GM12878 (cell line): ENCODE measurements around the gene SLC25A27. TPM values are rescaled to one million over a fixed set of nuclear protein-coding genes. Genes with fewer than 3 reads are reported as not detected.

Experiments used
- ATAC-seq: fragments of 200-7000 bp; cut with Tn5 transposase; 3 replicates; pipeline ENCODE4 v1.9.1; 2020; ENCODE audit warnings: mild to moderate bottlenecking, moderate library complexity
- BruUV-seq: library from RNA; stranded (reverse); fragments of 400-500 nt; replicated peaks from 2 replicates; lab custom pipeline; 2021; lab: Mats Ljungman, UMichigan
- CTCF ChIA-PET: fragments of 300-600 bp; sonication (Branson Sonifier 250); formaldehyde crosslinking; extraction: SDS; loops from one replicate; lab custom pipeline; 2021; ENCODE audit warnings: inconsistent platforms; lab: Yijun Ruan, JAX
- POLR2A ChIA-PET: fragments of 350-600 bp; formaldehyde crosslinking; extraction: SDS; loops from one replicate; lab custom pipeline; 2021; ENCODE audit warnings: inconsistent platforms; lab: Charles Lee
- RAD21 ChIA-PET: fragments of 300-600 bp; sonication (Branson Sonifier 250); formaldehyde crosslinking; loops from one replicate; lab custom pipeline; 2023; ENCODE audit warnings: antibody characterized with exemption; ENCODE audit not compliant: unreplicated experiment; lab: Charles Lee
- SMC1A ChIA-PET: fragments of 300-600 bp; sonication (Branson Sonifier 250); formaldehyde crosslinking; loops from one replicate; lab custom pipeline; 2023; ENCODE audit not compliant: unreplicated experiment, uncharacterized antibody; lab: Charles Lee
- DNase-seq: peaks from one replicate; pipeline ENCODE4 v3.0.0-alpha.2; 2011; ENCODE audit warnings: low read depth, low spot score
- FAIRE-seq: peaks from 3 replicates; lab custom pipeline; 2011; peaks lifted over from hg19 to GRCh38; lab: Jason Lieb, UNC
- H2AFZ ChIP-seq: 2 replicates; pipeline ENCODE4 v1.6.0; 2011; ENCODE audit warnings: low read depth, low read length, control low read depth; ENCODE audit not compliant: control insufficient read depth
- H3K27ac ChIP-seq: 2 replicates; pipeline ENCODE4 v1.5.1; 2011; ENCODE audit warnings: control low read depth; ENCODE audit not compliant: control insufficient read depth, insufficient read depth
- H3K27me3 ChIP-seq, 2 experiments: replicated peaks in 1 of 2; 2 replicates each; pipeline versions ENCODE4 v1.6.0 to v1.6.1; 2011; ENCODE audit warnings: low read length in 1 of 2; ENCODE audit not compliant: control insufficient read depth in 2 of 2, insufficient read depth in 2 of 2
- H3K36me3 ChIP-seq, 2 experiments: 2 replicates each; pipeline ENCODE4 v1.5.1; 2011; ENCODE audit warnings: low read length in 1 of 2; ENCODE audit not compliant: control insufficient read depth in 2 of 2, insufficient read depth in 2 of 2
- H3K4me1 ChIP-seq: 2 replicates; pipeline ENCODE4 v1.6.1; 2011; ENCODE audit warnings: mild to moderate bottlenecking, low read length, moderate library complexity, mixed read lengths; ENCODE audit not compliant: control insufficient read depth, insufficient read depth
- H3K4me2 ChIP-seq: 2 replicates; pipeline ENCODE4 v1.6.0; 2011; ENCODE audit warnings: control low read depth; ENCODE audit not compliant: control insufficient read depth, insufficient read depth
- H3K4me3 ChIP-seq: fragments of 200-600 bp; sonication (generic); 2 replicates; pipeline ENCODE4 v1.5.1; 2016
- H3K79me2 ChIP-seq: 2 replicates; pipeline ENCODE4 v1.6.0; 2011; ENCODE audit warnings: low read length; ENCODE audit not compliant: control insufficient read depth, insufficient read depth
- H3K9ac ChIP-seq: 2 replicates; pipeline ENCODE4 v1.8.0; 2011; ENCODE audit warnings: low read length, control low read depth, mixed read lengths; ENCODE audit not compliant: control insufficient read depth, insufficient read depth
- H3K9me3 ChIP-seq: replicated peaks from 3 replicates; pipeline ENCODE4 v1.5.1; 2011; ENCODE audit warnings: mild to moderate bottlenecking, low read length; ENCODE audit not compliant: control insufficient read depth, insufficient read depth
- H4K20me1 ChIP-seq: 2 replicates; pipeline ENCODE4 v1.6.0; 2011; ENCODE audit not compliant: control insufficient read depth, insufficient read depth
- ATF7 ChIP-seq: fragments of 450-650 bp; IDR thresholded peaks from 2 replicates; pipeline ENCODE4 v1.6.1; 2016; ENCODE audit warnings: low read depth, mild to moderate bottlenecking
- CHD2 ChIP-seq: IDR thresholded peaks from 2 replicates; pipeline ENCODE4 v1.6.1; 2011; ENCODE audit warnings: low read depth, low read length, improper control_type of control experiment, borderline replicate concordance
- JUND ChIP-seq: IDR thresholded peaks from 2 replicates; pipeline ENCODE4 v1.6.1; 2012; ENCODE audit warnings: low read depth, mild to moderate bottlenecking, low read length, improper control_type of control experiment, moderate library complexity
- MEF2B ChIP-seq: fragments of 450-650 bp; IDR thresholded peaks from 2 replicates; pipeline ENCODE4 v1.6.1; 2018; ENCODE audit warnings: mild to moderate bottlenecking, moderate library complexity; ENCODE audit not compliant: partially characterized antibody, poor library complexity, severe bottlenecking
- PKNOX1 ChIP-seq: fragments of 450-650 bp; IDR thresholded peaks from 2 replicates; pipeline ENCODE4 v1.6.1; 2016; ENCODE audit warnings: mild to moderate bottlenecking
- RB1 ChIP-seq: fragments of 450-650 bp; formaldehyde crosslinking; IDR thresholded peaks from 2 replicates; pipeline ENCODE4 v1.6.1; 2017; ENCODE audit warnings: mild to moderate bottlenecking, borderline replicate concordance
- REST ChIP-seq: IDR thresholded peaks from 2 replicates; pipeline ENCODE4 v1.6.1; 2012; ENCODE audit warnings: mild to moderate bottlenecking, low read depth, low read length
- whole genome bisulfite sequencing: methylation state at CpG from one replicate; pipeline ENCODE4 v1.1.6; 2016; ENCODE audit warnings: low lambda C conversion rate; ENCODE audit not compliant: insufficient replicate concordance, insufficient coverage; ENCODE audit errors: missing lambda C conversion rate; 5-methylcytosine and 5-hydroxymethylcytosine counted together
- in situ Hi-C: fragments of 300-500 bp; cut with MboI; formaldehyde crosslinking; loops from 9 replicates; pipeline ENCODE4 v1.14.3; 2018; ENCODE audit warnings: mixed read lengths
- intact Hi-C: fragments of 100-400 bp; cut with micrococcal nuclease; formaldehyde crosslinking; loops from one replicate; pipeline ENCODE4 v1.14.2; 2022; ENCODE audit not compliant: unreplicated experiment
- polyA plus RNA-seq, 11 experiments: library from polyadenylated mRNA; depleted of rRNA in 4 of 11; unstranded in 6 of 11; stranded (reverse) in 5 of 11; fragments of >200 nt; fragmentation: Nextera tagmentation in 4 of 11; fragmentation: Illumina TruSeq in 1 of 11; extraction: Ambion mirVana in 4 of 11; extraction: Trizol in 1 of 11; gene quantifications; 1 replicate in 1 of 11; 2 replicates in 10 of 11; pipeline versions ENCODE4 v1.2.1 to v1.2.3, GENCODE V29; 2011 to 2016; ENCODE audit warnings: inconsistent platforms in 2 of 11, missing spikeins in 2 of 11, low read depth in 1 of 11
- total RNA-seq, 4 experiments: library from RNA; depleted of rRNA in 3 of 4; stranded (reverse); fragments of >200 nt in 3 of 4; fragmentation: Illumina TruSeq in 1 of 4; extraction: Trizol in 1 of 4; gene quantifications; 2 replicates each; pipeline versions ENCODE4 v1.2.1 to v1.2.3, GENCODE V29; 2013 to 2021

SLC25A27 gene
- total and polyA plus RNA-seq, 10 of the 15 experiments (the other 5 are each of a cell fraction or from before 2014, with no cell fraction given): not detected

GRCh38 chr6:46690911-46691451 is 38.2 kb downstream of the SLC25A27 start:
- WGBS: 5% methylated on average over 1 of the region's 1 CpG
- no peak for TF ChIP-seq ATF7
- TF ChIP-seq MEF2B: no peak
- TF ChIP-seq RB1: no peak
- TF ChIP-seq REST: no peak
- TF ChIP-seq CHD2: no peak
- TF ChIP-seq PKNOX1: no peak
- no peak for TF ChIP-seq JUND
- Histone ChIP-seq H4K20me1 (no peaks in the 10 kb centered on the region), H3K4me1 (no peaks in the 10 kb centered on the region), H3K4me3 (no peak overlapping the region), H3K27ac (no peak overlapping the region), H3K79me2 (no peaks in the 10 kb centered on the region), H3K4me2 (no peak overlapping the region), H3K9me3 (no peaks in the 10 kb centered on the region), H2AFZ (no peak overlapping the region), H3K9ac (no peak overlapping the region), H3K27me3 (no peaks in the 10 kb centered on the region; a peak in 1 of 4 replicates), H3K36me3 (no peaks in the 10 kb centered on the region)
- RAD21 ChIA-PET: no interaction called here
- intact Hi-C loops: no loop called here
- CTCF ChIA-PET: interaction anchor here (1.1 kb wide), 1 partner anchor 13 kb away, joined by 3 read pairs; no protein-coding TSS in a partner anchor
- FAIRE-seq (no peak), ATAC-seq (no peak), DNase-seq (no peak)
- in situ Hi-C loops: no loop called here
- SMC1A ChIA-PET: interaction anchor here (0.9 kb wide), 1 partner anchor 12 kb away, joined by 3 read pairs; no protein-coding TSS in a partner anchor
- POLR2A ChIA-PET: no interaction called here
- no TSS peak for BruUV-seq
